HL-60/S4 (cell line): ENCODE data around the gene ADAM12.
"Not testable (repeated sequence)": the region's sequence is repeated elsewhere in the genome, so short reads cannot be mapped to it uniquely, and the experiment has no call there.

Experiments used
- in situ Hi-C: fragments of 300-500 bp; cut with MboI; formaldehyde crosslinking; loops from 2 replicates; pipeline ENCODE4 v1.14.3; 2022; ENCODE audit warnings: low sequenced_read_pairs

ADAM12 gene

GRCh38 chr10:126375299-126375698 lies 13.0 kb downstream of the ADAM12 start:
- in situ Hi-C loops = no loop called here

- in situ Hi-C loops = no loop called here
Observed at GRCh38 chr10:126374435-126374834, 13.8 kb downstream of the ADAM12 start.

DNA sequence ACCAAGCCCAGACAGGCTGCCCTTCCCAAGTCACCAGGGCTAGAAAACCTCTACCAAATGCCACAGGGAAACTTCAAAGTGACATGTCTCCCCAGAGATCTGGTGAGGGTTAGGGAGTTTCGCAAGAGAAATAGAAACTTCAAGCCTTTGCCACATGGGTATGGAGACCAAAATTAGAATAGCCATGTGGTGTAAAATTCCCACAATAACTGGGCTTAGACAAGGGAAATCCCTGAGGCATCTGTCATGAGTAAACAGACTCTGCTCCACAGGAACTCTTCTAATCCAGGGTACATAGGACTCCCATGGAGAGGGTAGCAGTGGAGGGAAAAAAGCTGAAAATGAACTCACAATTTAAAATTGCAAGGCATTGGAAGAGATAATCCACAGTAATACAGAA lies 14.3 kb downstream of the ADAM12 start:
- in situ Hi-C loops = no loop called here

DNA sequence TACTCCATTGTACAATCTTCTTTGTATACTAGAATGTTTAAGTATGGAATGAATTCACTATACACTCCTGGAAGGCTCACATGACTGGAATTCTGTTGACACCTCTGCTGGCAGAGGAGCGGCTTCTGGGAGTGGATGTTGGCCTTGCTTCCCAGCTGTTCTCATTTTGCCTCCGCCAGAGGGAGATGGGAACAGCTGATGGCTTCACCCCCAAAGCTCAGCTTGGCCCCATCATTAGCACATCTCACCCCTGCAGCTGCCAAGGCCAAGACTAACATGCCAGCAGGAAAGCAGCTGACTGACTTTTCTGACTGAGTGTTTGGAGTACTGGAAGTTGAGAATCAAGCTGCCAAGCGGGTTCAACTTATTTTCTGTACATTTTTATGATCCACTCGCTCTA lies 15.1 kb downstream of the ADAM12 start:
- in situ Hi-C loops = no loop called here

- in situ Hi-C loops = no loop called here
Observed at GRCh38 chr10:126372396-126372795, 15.9 kb downstream of the ADAM12 start.

DNA sequence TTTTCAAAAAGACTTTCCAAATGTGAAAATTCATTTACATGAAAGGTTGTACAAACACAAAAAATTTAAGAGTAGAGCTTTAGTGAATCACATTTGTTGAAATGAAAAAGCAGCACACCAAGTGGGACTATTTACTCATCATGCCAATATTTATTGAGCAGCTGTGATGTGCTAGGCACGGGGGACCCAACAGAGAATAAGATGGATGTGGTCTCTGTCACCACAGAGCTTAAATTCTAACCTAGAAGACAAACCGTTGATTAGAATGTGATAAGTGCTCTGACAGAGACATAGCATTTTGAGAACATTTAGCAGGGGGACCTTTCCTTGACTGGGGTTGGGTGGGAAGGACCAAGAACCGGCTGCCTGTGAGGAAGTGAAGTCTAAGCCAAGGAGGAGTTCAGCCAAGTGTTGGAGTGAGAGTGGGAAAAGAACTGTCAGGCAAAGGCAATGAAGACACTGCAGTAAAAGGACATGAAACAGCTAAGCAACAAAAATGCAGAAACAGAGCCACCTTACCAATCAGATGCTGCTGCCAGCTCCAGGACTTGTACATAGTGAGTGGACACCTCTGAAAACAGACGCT lies 19.1 kb downstream of the ADAM12 start:
- in situ Hi-C loops = no loop called here

DNA sequence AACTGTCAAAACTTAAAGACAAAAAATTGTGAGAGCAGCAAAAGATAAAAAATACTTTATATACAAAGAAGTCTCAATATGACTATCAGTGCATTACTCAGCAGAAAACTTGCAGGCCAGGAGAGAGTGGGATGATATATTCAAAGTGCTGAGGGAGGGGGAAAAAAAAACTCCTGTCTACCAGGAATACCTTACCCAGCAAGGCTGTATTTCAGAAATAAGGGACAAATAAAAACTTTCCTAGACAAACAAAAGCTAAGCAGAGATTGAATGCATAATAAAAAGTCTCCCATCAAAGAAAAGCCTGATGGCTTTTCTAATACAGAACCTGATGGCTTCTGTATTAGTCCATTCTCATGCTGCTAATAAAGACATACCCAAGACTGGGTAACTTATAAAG lies 31.1 kb downstream of the ADAM12 start:
- in situ Hi-C loops = no loop called here

- in situ Hi-C loops = no loop called here
Observed at GRCh38 chr10:126353666-126354065, 34.6 kb downstream of the ADAM12 start.

- in situ Hi-C loops = no loop called here
Observed at GRCh38 chr10:126352453-126352852, 35.8 kb downstream of the ADAM12 start.

DNA sequence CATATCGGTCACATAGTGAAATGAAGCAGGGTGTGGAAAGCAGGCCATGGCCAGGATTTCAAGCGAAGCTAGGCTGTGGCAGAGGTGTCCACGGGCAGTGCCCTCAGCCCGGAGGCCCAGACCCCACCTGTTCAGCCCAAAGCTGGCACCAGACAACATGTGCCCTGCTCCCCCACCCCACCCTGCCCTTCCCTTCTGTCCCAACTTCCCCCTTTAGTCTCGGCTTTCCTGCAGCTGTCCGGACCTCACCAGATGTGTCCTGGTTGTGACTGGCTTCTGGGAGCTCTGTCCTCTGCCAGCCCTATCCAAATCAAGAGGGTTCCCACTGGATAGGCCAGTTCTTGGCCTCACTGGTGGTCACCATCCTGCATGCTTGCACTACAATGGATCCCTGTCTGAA lies 37.3 kb downstream of the ADAM12 start:
- in situ Hi-C loops = no loop called here

DNA sequence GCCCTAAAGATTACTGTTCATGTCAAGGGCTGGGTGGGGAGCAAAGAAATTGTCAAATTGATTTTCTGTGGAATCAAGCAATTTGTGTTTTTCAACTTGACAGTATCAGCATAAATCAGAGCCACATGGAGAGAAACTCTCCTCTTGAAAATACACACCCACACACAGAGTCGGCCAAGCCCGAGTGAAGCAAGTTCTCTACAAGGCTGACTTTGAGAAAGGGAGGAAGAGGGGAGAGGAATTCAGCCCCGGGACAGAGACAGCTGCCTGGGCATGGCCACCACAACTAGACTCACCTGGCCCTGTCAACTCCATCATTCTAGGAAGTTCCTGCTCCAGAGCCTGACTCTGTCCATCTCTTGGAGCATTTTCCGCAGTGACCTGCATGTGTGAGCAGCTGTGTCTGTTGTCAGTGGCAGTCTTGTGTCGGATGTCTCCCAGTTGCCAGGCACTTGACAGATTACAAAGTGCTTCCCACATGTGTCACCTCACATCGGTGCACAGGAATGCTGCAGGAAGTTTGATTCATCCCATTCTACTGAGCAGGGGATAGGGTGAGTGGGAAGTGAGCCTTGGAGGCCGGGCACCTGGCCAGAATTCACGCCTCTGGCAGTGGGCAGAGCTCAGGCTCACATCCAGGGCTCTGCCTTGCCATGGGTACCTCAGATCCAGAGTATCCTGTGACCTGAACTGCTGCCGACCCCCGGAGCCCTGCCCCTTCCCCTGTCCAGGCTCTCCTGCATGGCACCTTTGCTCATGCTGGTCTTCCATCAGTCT lies 37.9 kb downstream of the ADAM12 start:
- in situ Hi-C loops = no loop called here

DNA sequence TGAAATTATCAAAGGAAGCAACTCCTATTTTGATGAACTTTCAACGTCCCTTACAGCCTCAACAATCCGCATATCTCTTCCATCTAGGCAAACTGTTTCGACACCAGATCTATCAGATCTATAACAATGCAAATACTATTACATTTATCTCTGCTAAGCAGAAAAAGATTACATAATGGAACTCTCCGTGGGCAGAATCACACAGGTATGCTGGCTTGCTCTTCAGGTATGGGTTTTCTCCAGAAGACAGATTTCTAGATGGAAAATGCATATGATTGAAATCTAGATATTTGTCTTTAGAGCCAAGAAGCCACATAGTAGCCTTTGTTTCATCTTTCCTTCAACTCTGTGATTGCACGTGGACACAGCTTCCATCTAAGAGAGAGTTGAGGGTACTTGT lies 38.6 kb downstream of the ADAM12 start:
- in situ Hi-C loops = no loop called here

DNA sequence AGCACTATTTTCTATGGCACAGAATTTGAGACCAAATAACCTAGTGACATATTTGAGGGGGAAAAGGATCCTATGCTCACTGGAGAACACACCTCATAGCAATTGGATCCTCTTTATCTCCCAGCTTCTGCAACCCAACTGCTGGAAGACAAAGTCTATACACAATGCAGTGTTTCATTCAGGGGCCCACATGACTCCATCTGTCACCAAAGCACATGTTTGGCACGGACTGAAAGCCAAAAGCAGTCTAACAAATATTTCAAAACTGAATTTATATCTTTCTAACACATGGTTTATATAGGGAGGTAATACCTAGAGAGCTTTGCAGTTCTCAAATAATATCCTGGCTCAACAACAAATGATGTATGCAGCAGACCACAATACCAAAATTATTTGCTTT lies 39.2 kb downstream of the ADAM12 start:
- in situ Hi-C loops = no loop called here

GRCh38 chr10:126343496-126343895 lies 44.8 kb downstream of the ADAM12 start:
- in situ Hi-C loops = not testable (repeated sequence)

DNA sequence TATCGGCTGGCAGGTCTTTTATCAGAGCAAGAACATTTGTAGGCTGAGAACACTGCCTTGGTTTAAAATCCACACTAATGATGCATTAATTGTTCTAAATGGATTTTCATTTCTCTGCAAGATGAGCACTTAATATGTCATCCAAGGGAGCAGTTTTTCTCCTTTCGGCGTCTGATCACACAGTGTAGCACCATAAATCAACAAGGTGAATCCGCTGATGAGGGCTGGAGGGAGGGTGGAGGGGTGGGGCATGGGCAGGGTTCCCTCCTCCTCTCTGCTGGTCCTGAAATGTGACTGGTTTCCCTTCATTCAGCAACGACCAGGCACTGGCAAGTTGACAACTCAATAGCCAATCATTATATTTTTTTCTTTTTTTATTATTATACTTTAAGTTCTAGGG lies 45.6 kb downstream of the ADAM12 start:
- in situ Hi-C loops = no loop called here

GRCh38 chr10:126341491-126341890 lies 46.8 kb downstream of the ADAM12 start:
- in situ Hi-C loops = no loop called here

DNA sequence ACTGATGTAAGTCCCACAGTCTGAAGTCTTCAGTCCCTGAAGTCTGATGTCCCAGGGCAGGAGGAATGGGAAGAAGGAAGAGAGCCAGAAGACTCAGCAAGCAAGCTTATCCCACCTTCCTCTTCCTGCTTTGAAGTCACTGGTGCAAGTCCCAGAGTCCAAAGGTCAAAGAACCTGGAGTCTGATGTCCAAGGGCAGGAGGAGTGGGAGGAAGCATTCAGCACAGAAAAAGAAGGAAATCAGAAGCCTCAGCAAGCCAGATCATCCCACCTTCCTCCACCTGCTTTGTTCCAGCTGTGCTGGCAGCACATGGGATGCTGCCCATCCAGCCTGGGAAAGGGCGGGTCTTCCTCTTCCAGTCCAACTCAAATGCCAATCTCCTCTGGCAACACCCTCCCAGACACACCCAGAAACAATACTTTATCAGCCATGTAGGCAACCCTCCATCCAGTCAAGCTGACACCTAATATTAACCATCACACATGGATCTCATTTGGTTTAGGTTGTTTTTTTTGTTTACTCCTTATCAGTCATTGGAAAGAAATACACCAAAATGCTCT lies 50.9 kb downstream of the ADAM12 start:
- in situ Hi-C loops = no loop called here

GRCh38 chr10:126336801-126337200 lies 51.5 kb downstream of the ADAM12 start:
- in situ Hi-C loops = no loop called here

DNA sequence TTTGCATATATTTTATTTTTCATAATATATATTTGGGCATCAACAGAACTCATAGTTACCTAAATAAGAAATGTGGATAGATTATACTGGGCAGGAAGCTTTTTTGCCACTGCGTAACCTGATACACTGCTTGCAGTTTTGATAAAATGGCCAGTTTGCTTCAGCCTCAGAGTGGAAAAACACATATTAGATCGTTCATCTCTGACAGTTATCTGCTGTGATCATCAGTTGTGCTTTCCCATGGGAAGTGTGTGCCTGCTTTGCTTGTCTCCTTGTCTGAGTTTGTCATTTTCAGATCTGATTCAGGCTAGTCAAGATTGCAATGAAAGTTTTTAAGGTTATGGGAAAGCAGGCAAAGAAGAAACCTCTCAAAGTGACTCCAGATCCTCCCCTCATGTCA lies 54.0 kb downstream of the ADAM12 start:
- in situ Hi-C loops = no loop called here

GRCh38 chr10:126332576-126332975 lies 55.7 kb downstream of the ADAM12 start:
- in situ Hi-C loops = no loop called here

DNA sequence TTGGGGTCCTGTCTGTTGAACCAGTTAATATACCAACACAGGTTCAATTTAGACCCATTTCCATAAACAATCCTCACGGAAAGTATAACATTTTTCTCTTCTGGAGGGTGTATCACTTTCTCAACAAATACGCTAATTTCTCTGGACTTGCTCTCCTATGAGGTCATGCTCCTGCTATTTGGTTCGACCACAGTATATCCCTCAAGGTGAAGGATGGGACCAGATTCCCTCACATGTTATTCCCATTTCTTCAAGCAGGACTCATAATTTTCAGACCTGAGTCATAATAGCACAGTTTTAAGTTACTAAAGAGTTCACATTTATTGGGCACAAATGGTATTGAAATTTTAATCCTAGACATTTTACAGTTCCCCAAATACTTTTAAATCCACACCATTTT lies 57.2 kb downstream of the ADAM12 start:
- in situ Hi-C loops = no loop called here

DNA sequence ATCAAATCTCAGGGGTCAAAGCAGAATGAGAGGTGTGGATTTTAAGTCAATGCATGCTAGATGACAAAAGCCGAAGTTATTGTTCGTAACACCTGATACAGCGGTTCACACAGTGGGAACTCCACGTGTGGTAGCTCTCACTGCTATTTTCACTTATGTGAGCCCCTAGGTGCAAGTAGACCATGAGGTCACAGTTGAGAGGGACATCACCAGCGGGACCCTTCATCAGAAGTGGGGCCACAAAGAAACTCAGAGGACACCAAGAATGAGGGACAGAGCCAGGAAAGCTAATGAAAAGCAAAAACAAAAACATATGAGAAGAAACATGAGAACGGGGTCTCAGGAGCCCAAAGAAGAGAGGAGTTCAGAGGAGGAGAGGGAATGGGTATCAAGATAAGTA lies 63.5 kb downstream of the ADAM12 start:
- in situ Hi-C loops = no loop called here
